Bronchial epithelial cell (primary cell): ENCODE data around the gene ZNF699. TPM values are rescaled to one million over a fixed set of nuclear protein-coding genes. Genes with fewer than 3 reads are reported as not detected.

ENCODE experiments used
- DNase-seq: peaks from one replicate; pipeline ENCODE4 v3.0.0-alpha.2; 2010; ENCODE audit warnings: low read depth
- FAIRE-seq: peaks from 2 replicates; lab custom pipeline; 2011; peaks lifted over from hg19 to GRCh38; lab: Jason Lieb, UNC
- H3K27me3 ChIP-seq: 2 replicates; pipeline ENCODE4 v1.5.1; 2011; ENCODE audit warnings: low read length; ENCODE audit not compliant: control insufficient read depth, insufficient read depth
- H3K36me3 ChIP-seq: 2 replicates; pipeline ENCODE4 v1.5.1; 2011; ENCODE audit warnings: low read length; ENCODE audit not compliant: control insufficient read depth, insufficient read depth
- H3K4me3 ChIP-seq: 2 replicates; pipeline ENCODE4 v1.5.1; 2011; ENCODE audit warnings: mild to moderate bottlenecking, low read depth, low read length, control low read depth
- total RNA-seq: library from RNA; depleted of rRNA; stranded (reverse); fragments of >200 nt; gene quantifications from 2 replicates; pipeline ENCODE4 v1.2.1, GENCODE V29; 2014
- TF ChIP-seq, protein P1 (sequence below): IDR thresholded peaks from 2 replicates; pipeline ENCODE4 v1.5.1; 2011; ENCODE audit warnings: mild to moderate bottlenecking, moderate library complexity, low read length, control low read depth, inconsistent platforms; ENCODE audit not compliant: insufficient read depth, severe bottlenecking

ZNF699 gene
- total RNA-seq: 8.8 and 11.6 TPM in 2 replicates

DNA sequence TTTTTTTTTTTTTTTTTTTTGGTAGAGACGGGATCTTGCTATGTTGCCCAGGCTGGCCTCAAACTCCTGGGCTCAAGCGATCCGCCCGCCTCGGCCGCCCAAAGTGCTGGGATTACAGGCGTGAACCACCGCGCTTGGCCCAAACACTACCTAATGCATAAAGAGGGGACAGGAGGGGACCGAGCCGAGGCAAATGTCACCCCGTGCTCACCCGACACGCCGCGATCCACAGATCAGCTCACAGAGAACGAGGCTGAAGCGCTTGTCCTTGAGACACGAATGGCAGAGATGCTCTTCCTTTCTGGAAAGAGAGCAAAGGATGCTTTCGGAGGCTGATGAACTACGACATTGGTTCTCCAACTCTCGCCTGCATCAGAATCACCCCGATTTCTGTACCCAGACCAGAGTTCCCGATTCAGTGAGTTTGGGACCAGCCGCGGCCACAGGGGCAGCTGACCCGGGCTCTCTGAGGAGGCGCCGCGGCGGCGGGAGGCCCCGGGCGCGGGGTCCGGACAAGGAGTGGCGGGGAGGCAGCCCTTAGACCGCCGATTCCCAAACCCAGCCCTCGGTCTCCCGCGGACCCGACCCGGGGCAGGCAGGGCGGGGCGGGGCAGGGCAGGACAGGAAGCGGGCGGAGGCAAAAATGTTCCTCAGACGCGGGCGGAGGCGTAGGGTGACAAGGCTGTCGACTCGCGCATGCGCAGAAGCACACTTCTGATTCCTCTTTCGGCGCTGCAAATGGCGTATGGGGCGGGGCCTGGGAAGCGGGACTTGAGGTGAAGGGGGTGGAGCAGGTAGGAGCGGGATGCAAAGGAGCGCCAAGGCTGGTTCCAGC, at the start of gene ZNF699:
ZNF699 (minus strand) TSS at position 700 of the 835 bp plus-strand sequence. CDS start 4,719 bp downstream, outside the sequence.
- DNase-seq (peak; percentile 93), FAIRE-seq (no peak)
- Histone ChIP-seq H3K36me3 (no peaks in the 10 kb centered on the region), H3K4me3 (peak within 1 kb of the TSS; percentile 53), H3K27me3 (no peaks in the 10 kb centered on the region)
- TF ChIP-seq, protein P1, sequence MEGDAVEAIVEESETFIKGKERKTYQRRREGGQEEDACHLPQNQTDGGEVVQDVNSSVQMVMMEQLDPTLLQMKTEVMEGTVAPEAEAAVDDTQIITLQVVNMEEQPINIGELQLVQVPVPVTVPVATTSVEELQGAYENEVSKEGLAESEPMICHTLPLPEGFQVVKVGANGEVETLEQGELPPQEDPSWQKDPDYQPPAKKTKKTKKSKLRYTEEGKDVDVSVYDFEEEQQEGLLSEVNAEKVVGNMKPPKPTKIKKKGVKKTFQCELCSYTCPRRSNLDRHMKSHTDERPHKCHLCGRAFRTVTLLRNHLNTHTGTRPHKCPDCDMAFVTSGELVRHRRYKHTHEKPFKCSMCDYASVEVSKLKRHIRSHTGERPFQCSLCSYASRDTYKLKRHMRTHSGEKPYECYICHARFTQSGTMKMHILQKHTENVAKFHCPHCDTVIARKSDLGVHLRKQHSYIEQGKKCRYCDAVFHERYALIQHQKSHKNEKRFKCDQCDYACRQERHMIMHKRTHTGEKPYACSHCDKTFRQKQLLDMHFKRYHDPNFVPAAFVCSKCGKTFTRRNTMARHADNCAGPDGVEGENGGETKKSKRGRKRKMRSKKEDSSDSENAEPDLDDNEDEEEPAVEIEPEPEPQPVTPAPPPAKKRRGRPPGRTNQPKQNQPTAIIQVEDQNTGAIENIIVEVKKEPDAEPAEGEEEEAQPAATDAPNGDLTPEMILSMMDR: no peak

DNA sequence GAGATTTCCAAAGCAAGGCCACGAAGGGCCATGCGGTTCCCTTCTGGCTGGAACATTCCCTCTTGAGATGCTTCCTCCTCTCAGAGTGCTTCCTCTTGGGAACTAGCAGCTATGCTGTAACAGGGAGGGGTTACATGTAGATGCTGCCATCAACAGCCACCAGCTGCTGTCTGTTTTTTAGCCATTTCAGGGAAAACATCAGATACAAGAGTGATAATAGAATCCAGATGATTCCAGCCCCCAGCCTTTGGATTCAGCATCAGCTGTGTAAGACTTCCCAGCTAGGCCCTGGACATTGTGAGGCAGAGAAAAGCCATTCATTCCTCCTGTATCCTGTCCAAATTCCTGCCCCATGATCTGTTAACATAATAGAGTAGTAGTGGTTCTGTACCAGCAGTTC, 45.0 kb upstream of the ZNF699 start:
- H3K27me3 ChIP-seq: no peaks in the 10 kb centered on the region
- TF ChIP-seq, protein P1: no peak
- H3K36me3 ChIP-seq: no peaks in the 10 kb centered on the region
- DNase-seq: no peak
- no peak overlapping the region for H3K4me3 ChIP-seq
- no peak for FAIRE-seq

DNA sequence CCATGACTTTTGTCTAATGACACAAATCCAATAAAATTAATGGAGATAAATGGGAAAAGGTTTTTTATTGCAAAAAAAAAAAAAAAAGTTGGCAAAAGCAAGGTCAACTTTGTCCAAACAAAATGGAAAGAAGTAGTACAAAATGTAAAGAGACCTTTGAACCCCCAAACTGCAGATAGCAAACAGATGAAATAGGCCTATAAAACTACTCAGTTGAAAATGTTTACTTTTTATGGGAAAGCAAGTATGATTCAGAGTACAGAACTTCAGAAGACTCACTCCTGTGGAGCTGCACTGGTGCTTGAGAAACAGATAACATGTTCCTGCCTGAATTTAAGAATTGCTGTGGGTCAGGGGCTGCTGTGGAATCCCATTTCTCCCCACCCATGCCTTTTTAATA, 43.4 kb upstream of the ZNF699 start:
- no peak overlapping the region for H3K4me3 ChIP-seq
- H3K36me3 ChIP-seq: no peaks in the 10 kb centered on the region
- FAIRE-seq: no peak
- TF ChIP-seq, protein P1: no peak
- DNase-seq: no peak
- H3K27me3 ChIP-seq: no peaks in the 10 kb centered on the region

DNA sequence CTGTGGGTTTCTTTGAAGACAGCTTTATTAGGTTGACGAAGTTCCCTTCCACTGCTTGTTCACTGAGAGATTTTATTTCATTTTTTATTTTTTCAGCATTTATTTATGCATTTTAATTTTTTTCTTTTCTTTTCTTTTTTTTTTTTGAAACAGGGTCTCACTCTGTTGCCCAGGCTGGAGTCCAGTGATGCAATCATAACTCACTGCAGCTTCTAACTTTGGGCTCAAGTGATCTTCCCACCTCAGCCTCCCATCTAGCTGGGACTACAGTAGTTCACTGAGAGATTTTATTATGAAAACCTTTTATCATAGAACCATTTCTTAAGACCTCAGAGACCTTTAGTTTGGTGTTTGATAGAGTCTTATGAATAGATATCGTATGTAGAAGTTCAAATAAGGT, 42.9 kb upstream of the ZNF699 start:
- FAIRE-seq (no peak), DNase-seq (no peak)
- TF ChIP-seq, protein P1: no peak
- Histone ChIP-seq H3K36me3 (no peaks in the 10 kb centered on the region), H3K27me3 (no peaks in the 10 kb centered on the region), H3K4me3 (no peak overlapping the region)

DNA sequence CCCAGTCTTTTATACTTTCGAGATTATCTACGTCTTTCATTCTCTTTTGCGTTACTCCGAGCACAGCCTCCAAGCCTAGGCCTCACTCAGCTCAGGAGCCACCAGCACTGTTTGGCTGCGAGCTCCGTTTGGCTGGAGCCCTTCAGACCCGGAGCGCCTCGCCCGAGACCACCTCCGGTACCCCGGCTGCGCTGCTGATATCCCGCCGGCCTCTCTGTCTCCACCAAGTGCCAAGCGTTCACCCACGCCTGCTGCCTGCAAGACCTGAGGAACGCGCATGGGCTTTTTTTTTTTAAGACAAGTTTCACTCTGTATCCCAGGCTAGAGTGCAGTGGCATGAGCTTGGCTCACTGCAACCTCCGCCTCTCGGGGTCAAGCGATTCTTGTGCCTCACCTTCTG, 39.0 kb upstream of the ZNF699 start:
- Histone ChIP-seq H3K4me3 (no peak overlapping the region), H3K36me3 (no peaks in the 10 kb centered on the region), H3K27me3 (no peaks in the 10 kb centered on the region)
- DNase-seq (no peak), FAIRE-seq (no peak)
- TF ChIP-seq, protein P1: no peak
